ENCODE results near the gene COG5. TPM values are rescaled to one million over a fixed set of nuclear protein-coding genes. Genes with fewer than 3 reads are reported as not detected.

The COG5 gene
- total RNA-seq, 1 experiment from 2014 or later: 20.2 TPM

GRCh38 chr7:107319724-107320228 lies 243.9 kb downstream of the COG5 start:
- no peaks in the 10 kb centered on the region; the same call in 1 of the 2 replicates for H3K27me3 ChIP-seq (ENCODE audit: insufficient read depth, low read length)
- H3K56ac ChIP-seq (ENCODE audit: insufficient read length, low read depth, low read length): no peak overlapping the region
- Mint-ChIP-seq H3K4me1 (peaks cover 4 to 6% of the 10 kb centered on the region in 2 experiments), H3K4me3 (no peak overlapping the region), H3K27me3 (ENCODE audit: low read depth) (no peaks in the 10 kb centered on the region), H3K36me3 (ENCODE audit: insufficient read depth in 1 of 3, low read depth in 3 of 3) (0 out of 7 replicates have a peak, but pooled peaks cover 0 to 5% (median 3%) of the 10 kb centered on the region in 3 experiments), H3K9me3 (no peaks in the 10 kb centered on the region), H3K27ac (no peak overlapping the region)
- H2BK5ac ChIP-seq (ENCODE audit: insufficient read length, low read length): no peak overlapping the region
- no peak overlapping the region for H2AK5ac ChIP-seq (ENCODE audit: insufficient read length, low read length)
- no peaks in the 10 kb centered on the region for H3K23me2 ChIP-seq (ENCODE audit: insufficient read length, low read depth, low read length, poor library complexity, severe bottlenecking)
- WGBS (ENCODE audit: extremely low coverage, insufficient read length, low lambda C conversion rate): no CpG with 5 or more reads among the region's 2 CpGs
- no peak overlapping the region for H3K18ac ChIP-seq (ENCODE audit: insufficient read length, low read depth, low read length)
- no peak overlapping the region for H3K4me2 ChIP-seq (ENCODE audit: insufficient read depth, insufficient read length, low read length)
- H3K9me3 ChIP-seq (ENCODE audit: control insufficient read depth, low read depth, low read length): no peaks in the 10 kb centered on the region
- H3K79me1 ChIP-seq (ENCODE audit: insufficient read depth, low read depth, low read length, poor library complexity, severe bottlenecking): no peaks in the 10 kb centered on the region
- H2BK12ac ChIP-seq (ENCODE audit: insufficient read length, low read depth, low read length): no peak overlapping the region
- no peaks in the 10 kb centered on the region for H3K79me2 ChIP-seq (ENCODE audit: insufficient read depth, low read length)
- H4K20me1 ChIP-seq (ENCODE audit: control insufficient read depth, insufficient read depth, insufficient read length): no peaks in the 10 kb centered on the region
- no peak overlapping the region for H2BK15ac ChIP-seq (ENCODE audit: low read depth, low read length)
- H3T11ph ChIP-seq (ENCODE audit: low read length): no peak overlapping the region
- H3K27ac ChIP-seq (ENCODE audit: insufficient read length, low read depth, low read length): no peak overlapping the region
- no peak overlapping the region for H3K14ac ChIP-seq (ENCODE audit: insufficient read depth, low read length)
- H3K9ac ChIP-seq (ENCODE audit: extremely low read depth, insufficient read length, low read length): no peak overlapping the region
- no peak overlapping the region for H4K5ac ChIP-seq (ENCODE audit: insufficient read length, low read depth, low read length)
- H2AFZ ChIP-seq (ENCODE audit: low read length): no peak overlapping the region
- H3K4me1 ChIP-seq (ENCODE audit: insufficient read depth, low read length): no peaks in the 10 kb centered on the region
- no peak for TF ChIP-seq CTCF (conservative IDR thresholded peaks at IDR 0.05)
- no peak overlapping the region for H2BK120ac ChIP-seq (ENCODE audit: low read depth, low read length, poor library complexity, severe bottlenecking)
- DNase-seq: no peak
- no peak overlapping the region for H4K8ac ChIP-seq (replicated peaks; ENCODE audit: insufficient read length, low read depth, low read length)
- H4K91ac ChIP-seq (ENCODE audit: insufficient read length, low read depth, low read length): no peak overlapping the region
- H2BK20ac ChIP-seq (ENCODE audit: low read depth, low read length, poor library complexity, severe bottlenecking): no peak overlapping the region
- H3K23ac ChIP-seq (ENCODE audit: insufficient read length, low read depth, low read length): no peak overlapping the region
- no peak overlapping the region for H3K4ac ChIP-seq (ENCODE audit: low read depth, low read length)

Data from H9 (cell line).